Activated CD4-positive, CD25-positive, alpha-beta regulatory T cell (primary cell): ENCODE measurements around the gene GNAZ.

Experiments
- DNase-seq, 4 experiments: peaks; one replicate each; lab custom pipeline; 2025; lab: John Stamatoyannopoulos, UW

The GNAZ gene

DNA sequence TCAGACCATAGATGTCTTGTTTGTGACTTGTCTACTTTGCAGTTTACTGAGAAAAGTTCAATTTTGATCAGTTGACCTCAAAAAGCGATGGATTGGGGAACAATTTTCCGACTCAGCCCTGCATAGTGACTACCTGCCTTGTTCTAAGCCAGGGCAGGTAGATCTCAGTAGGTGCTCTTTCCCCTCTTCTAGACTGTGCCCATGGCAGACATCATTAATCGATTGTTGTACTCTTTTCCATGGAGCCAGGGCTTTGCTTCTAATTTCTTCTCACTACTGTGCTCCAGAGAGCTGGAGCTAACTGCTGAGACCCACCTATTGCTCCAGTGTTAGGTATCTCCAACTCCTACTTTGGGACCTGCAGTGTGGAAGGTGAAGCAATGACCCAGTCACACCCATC, 84.8 kb downstream of the GNAZ start:
- no peak for DNase-seq

DNA sequence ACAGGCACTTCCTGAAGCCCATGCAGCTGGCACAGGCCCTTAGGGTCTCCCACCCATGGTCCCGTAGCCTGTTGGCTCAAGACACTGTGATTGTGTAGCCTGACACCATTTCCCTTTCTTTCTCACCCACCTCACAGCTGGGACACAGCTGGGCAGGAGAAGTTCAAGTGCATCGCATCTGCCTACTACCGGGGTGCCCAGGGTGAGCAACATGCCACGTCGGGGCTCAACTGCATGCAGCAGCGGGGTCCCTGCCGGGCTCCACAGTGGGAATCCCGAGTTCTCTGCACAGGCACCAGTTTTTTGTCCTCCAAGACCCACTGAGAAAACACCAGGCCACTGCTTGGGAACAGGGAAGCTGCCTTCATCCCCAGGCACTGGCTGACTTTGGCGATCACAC, 85.5 kb downstream of the GNAZ start:
- DNase-seq, result no peak

DNA sequence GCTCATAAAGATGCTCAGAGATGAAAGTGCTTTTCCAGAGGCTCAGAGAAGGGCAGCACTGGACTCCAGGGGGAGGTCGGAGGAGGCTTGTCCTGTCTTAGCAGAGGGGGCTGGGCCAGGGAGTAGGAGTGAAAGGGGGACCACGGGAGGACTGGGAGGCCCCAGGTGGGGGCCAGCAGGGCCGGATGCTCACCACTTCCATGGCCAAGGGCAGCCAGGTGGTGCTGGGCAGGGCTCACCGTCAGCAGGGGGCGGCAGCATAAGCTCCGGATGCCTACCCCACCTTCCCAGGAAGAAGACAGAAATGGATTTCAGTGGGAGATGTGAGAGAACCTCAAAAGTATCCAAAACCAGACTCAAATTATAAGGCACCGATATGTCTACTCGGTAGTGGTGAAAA, 86.0 kb downstream of the GNAZ start:
- no peak for DNase-seq

DNA sequence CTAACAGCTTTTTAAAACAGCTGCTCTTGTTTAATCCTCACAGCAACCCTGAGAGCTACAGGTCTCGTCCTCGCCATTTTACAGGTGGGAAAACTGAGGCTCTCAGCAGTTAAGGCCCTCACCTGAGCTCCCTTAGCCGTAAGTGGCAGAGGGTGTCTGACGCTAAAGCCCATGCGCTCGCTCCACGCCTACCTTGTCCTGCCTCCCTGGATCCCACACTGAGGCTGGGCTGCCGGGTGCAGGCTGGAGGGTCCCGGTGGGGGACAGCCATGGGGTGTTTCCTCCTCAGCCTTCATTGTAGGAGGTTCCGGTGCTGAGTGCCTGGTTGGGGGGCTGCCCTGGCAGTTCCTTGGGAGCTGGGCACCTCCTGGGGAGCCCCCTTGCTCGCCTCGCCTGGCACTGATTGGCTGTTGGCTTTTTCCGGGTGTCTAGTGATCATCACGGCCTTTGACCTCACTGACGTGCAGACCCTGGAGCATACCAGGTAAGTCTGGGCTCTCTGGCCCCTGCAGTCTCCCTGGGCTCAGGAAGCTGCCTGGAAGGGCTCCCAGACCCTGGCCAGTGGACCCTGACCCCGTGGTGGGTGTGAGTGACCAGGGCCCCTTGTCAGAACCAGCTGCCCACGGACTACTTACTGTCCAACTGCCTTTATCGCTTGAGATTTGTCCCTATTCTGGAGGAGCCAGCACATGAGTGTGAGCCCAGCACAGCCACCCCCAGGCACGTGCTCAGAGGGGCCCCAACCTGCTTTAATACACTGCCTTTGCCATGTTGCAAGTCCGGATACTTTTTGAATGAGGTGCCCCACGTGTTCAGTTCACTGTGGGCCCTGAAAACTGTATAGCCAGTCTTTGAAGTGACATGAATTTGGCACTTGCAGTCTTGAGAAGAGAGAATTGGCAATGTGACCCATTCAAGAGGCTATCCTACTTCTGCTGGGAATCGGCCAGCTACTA, 87.5 kb downstream of the GNAZ start:
- DNase-seq, result no peak

DNA sequence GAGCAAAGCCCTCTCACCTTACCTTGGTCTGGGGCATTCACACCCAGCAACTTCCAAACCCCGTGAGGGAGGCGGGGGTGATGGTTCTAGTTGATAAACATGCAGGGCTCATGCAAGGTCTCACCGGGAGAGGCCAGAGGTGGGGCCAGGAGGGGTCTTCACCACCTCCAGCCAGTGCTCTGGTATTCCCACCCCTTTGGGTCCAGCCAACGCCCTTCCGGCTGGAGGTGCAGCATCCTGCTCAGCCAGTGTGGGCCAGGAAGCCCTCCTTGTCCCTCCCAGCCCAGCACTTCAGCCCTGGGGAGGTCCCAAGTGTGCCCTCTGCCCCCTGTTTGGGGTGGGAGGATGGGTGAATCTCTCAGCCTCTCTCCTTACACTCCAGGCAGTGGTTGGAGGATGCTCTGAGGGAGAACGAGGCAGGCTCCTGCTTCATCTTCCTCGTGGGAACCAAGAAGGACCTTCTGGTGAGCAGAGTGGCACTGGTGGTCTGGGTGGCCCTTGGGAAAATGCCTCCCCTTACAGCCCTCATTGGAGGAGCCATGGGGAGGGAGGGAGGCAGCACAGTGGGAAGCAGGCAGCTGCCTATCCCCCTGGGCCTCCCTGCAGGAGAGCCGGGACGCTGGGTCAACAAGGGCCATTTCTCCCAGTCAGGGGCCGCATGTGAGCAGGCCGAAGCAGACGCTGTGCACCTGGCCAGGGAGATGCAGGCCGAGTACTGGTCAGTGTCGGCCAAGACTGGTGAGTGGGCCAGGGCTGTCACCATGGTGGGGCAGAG, 88.4 kb downstream of the GNAZ start:
- DNase-seq, result no peak

DNA sequence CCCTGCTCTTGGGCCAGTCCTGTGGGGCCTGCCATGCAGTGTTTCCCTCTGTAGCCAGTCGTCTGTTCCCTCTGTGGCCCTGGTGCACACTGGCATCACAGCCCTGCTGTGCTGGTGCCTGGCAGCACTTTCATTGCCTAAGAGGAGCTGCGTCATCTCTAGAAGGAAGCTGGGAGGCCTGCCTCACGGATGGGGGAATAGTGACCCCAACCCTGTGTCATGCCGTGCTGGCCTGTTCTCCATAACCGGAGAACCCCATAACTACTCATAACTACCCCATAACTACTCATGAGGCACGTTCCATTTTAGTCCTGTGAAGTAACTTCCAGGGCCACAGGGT, 88.9 kb downstream of the GNAZ start:
- DNase-seq, result no peak

DNA sequence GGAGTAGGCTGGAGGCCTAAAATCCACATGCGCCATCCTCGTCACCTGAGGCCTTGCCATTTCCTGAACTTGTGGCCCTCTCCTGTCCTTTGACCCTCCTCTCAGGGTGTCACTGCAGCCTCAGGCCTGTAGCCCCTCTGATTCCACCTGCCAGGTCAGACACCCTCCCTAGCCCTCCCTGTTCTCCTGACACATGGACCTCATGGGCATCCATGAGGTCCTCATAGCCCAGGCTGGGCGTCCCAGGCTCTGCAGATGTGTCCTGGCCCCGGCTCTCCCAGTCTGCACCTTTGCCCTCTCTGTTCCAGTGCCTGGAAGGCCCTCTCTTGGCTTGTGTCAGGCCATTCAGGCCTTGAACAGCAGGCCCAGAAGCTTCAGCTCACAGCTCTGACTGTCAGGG, 90.7 kb downstream of the GNAZ start:
- DNase-seq, result no peak

DNA sequence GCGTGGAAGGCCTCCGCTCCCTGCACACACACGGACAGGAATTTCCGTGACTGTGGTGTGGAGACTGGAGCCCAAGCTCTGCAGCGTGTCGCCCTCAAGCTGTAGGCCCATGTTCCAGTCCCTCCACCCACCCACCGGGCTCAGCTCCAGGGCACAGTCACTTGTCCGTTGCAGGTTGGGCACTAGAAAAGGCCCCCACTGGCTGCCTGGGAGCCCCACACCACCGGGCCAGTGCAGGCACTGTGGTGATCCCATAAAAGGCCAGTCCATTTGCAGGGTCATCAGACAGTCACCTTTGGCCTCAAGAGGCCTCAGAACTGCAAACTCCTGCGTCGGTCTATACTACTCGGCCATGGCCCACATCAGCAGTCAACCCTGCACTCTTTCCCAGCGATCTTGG, 91.3 kb downstream of the GNAZ start:
- no peak for DNase-seq

DNA sequence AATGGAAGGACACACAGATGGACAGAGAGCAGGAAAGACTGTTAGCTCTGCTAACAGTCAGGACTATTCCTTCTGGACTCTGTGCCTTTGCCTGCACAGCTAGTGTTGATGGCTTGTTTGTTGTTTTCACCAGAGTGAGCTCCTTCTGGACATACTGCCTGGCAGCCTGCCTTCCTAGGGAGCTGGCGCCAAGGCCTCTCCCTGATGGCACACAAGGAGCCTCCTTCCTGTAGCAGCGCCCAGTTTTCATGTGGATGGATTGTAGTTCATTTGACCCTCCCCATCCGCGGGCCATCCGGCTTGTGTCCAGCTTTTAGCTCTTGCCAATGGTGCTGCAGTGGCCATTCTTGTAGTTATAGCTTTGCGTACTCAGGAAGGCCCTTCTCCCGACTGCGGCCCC, 93.3 kb downstream of the GNAZ start:
- DNase-seq, result no peak

DNA sequence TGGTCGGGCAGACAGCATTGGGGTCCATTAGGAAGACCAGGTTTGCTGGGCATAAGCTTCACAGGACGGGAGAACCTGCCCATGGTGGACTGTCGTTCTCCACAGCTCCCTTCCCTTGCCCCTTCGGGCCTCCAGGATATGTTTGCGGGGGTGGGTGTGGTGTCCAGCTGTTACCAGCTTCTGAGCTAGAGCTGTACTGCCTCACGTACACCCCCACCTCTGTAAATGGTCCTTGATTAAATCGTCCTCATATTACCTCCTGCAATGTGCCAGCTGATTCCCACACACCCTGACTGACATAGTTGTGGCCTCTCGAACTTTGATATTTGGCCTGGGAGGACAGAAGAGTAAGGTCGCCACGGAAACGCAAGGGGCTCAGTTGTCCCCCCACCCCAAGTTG, 93.8 kb downstream of the GNAZ start:
- no peak for DNase-seq

DNA sequence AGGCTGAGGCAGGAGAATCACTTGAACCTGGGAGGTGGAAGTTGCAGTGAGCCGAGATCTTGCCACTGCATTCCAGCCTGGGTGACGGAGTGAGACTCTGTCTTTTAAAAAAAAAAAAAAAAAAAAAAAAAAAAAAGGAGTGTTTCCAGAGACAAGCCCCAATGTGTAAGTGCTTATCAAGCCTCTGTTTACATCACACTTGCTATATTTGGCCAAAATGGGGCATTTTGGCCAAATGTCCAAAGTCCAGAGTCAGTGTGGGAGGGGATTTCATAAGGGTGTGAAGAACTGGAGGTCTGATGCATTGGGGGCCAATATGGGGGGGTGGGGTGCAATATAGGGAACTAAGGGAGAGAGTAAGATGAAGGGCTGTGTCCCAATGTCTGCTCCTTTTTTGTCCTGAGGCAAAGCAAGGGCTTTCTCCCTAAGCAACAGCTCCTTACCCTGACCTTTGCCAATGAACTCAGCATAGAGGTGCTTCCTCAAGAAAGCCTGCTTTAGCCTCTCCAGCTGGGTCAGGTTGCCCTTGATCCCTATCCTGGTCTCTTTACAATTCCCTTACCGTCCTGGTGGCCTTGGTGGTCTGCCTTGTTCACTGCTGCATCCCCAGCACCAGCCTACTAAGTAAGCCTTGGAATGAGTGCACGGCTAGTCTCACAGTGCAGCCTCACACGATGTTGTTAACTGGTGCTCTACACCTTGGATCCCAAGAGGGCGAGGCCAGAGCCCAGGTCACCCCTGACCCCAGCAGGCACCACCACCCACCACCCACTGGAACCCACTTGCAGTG, 95.9 kb downstream of the GNAZ start:
- DNase-seq, result no peak

DNA sequence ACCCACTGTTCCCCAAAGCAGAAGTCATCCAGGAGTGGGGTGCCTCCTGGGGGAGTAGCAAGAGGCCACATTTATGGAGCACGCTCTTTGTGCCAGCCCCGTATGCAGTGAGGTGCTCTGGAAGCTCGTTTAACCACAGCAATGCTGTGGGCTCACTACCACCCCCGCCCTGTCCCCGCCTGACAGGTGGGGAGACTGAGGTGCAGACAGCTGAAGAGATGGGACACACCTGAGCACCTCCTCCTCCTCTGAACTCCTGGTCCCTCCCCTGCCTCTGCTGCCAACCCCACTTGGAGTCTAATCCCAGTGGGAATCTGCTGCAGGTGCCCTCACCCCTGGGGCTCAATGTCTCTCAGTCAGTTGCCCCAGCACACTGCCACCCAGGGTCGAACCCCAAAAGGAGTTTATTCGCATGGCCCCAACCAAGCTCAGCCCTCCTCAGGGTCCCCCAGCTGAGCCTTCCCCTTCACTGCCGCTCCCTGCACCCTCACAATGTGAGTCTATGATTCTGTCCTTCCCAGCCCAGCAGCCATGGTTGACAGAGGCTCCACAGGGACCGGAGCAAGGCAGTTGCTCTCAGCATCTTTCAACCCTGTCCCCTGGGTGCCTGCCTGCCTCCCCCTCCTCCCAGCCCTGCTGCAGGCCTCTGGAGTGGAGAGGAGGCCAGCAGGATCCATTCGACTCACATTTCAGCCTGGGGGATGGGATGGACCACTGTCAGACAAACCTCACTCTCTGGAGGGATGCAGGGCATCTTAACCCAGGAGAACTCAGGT, 96.7 kb downstream of the GNAZ start:
- no peak for DNase-seq

DNA sequence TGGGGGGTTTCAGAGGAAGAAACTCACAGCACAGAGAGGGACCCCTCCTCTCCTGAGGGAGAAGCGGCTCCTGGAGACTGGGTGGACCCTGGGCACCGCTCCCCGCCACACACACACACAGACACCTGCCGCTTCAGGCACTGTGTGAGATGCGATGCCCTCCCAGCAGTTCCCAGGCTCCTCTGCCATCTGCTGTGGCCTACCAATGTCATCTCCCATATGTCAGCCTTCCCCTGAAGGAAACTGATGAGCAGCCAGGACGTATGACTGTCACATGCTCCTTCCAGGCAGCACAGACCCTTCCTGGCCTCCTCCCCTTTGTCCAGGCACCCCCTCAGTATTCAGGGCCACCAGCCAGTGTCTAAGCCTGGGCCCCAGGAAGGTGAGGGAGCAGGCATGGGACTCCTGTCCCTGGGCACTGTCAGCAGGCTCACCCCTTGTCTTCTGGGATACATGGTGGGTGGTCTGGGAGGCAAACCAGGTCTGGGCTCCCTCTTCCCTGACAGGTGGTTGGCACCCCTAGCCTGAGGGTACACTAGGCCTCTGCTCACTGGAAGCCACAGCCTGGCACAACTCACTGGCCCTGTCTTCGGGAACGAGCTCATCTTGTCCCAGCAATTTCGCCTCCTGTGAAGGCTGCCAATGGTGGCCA, 98.2 kb downstream of the GNAZ start:
- DNase-seq, result no peak

DNA sequence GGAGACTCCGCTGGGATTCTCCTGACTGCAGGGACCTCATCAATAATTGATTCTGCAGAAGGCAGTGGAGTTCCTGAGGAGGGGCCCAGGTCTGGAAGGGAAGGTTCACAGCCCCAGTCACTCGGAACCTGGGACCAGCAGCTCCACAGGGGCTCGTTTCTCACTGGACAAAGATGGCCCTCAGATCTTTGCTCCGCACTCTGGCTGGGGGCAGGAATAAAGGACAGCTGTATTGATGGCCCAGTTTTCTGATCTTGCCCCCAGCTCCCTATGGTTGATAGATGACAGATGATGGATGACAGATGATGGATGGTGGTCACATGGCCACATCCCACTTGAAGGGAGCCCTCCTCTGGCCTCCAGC, 98.7 kb downstream of the GNAZ start:
- no peak for DNase-seq
